Upper lobe of left lung (tissue), 4 donors: ENCODE data around the gene HNRNPM.
A peak's percentile ranks its signal among the peaks of the same experiment; 100 is the strongest.

Experiments
- CTCF ChIP-seq, 6 experiments: fragments of 450-650 bp in 4 of 6; fragments of 200-600 bp in 2 of 6; sonication (generic) in 2 of 6; IDR thresholded peaks; one replicate each; pipeline ENCODE4 v1.5.1; 2016 to 2019; ENCODE audit warnings: antibody characterized with exemption in 6 of 6
- POLR2AphosphoS5 ChIP-seq, 2 donors: sonication (generic); formaldehyde crosslinking; IDR thresholded peaks; one replicate each; pipeline ENCODE4 v1.5.1; 2017; ENCODE audit warnings: antibody characterized with exemption in 2 of 2

- TF ChIP-seq POLR2AphosphoS5 (IDR thresholded peaks at IDR 0.05) (no peak), CTCF (IDR thresholded peaks at IDR 0.05) (peak; percentile 77 to 95 (median 89))
Observed at GRCh38 chr19:8505680-8506401, 61.1 kb downstream of the HNRNPM start.
